ENCODE data around the gene BCL2L13.
A peak's percentile ranks its signal among the peaks of the same experiment; 100 is the strongest.
"Not testable (repeated sequence)": the region's sequence is repeated elsewhere in the genome, so short reads cannot be mapped to it uniquely, and the experiment has no call there.

The BCL2L13 gene

DNA sequence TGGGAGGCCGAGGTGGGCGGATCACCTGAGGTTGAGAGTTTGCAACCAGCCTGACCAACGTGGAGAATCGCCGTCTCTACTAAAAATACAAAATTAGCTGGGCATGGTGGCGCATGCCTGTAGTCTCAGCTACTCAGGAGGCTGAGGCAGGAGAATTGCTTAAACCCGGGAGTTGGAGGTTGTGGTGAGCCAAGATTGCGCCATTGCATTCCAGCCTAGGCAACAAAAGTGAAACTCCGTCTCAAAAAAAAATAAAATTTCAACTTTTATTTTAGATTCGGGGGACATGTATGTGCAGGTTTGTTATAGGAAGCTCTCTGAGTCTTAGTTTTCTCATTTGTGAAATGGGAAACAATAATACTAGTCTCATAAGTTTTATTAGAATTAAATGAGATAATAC lies 58.6 kb downstream of the BCL2L13 start:
- H3K36me3 Mint-ChIP-seq, result peaks cover 37% of the 10 kb centered on the region
- DNase-seq (ENCODE audit: low spot score in 2 of 2); ATAC-seq; H3K4me3 Mint-ChIP-seq; H3K9me3 Mint-ChIP-seq; H3K27ac Mint-ChIP-seq; H3K4me1 Mint-ChIP-seq: not testable (repeated sequence)

DNA sequence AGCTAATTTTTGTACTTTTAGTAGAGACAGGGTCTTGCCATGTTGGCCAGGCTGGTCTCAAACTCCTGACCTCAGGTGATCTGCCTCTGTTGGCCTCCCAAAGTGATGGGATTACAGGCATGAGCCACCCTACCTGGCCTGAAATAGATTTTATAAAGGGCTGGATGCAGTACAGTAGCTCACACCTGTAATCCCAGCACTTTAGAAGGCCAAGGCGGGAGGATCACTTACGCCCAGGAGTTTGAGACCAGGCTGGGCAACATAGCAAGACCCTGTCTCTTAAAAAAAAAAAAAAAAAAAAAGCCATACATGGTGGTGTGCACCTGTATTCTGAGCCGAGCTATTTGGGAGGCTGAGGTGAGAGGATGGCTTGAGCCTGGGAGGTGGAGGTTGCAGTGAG lies 59.7 kb downstream of the BCL2L13 start:
- not testable (repeated sequence) for H3K9me3 Mint-ChIP-seq; DNase-seq (ENCODE audit: low spot score in 2 of 2); H3K4me1 Mint-ChIP-seq; ATAC-seq; H3K27ac Mint-ChIP-seq; H3K4me3 Mint-ChIP-seq
- peaks cover 42% of the 10 kb centered on the region for H3K36me3 Mint-ChIP-seq

DNA sequence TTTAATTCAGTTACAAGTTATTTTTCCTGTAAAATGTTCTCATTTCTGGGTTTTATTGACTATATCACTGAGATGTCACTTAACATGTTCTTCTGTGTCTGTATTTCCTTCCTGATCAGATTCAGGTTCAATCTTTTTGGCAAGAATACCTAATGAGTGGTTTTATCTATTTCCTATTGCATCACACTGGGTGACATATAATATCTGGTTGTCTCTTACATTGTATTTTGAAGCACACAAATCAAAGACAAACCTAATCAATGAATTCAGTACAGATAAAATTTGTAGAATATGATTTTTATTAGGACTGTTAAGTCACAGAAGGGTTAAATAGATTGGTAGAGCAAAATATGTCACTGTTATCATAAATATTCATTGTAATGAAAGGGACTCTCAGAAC lies 60.4 kb downstream of the BCL2L13 start:
- peaks cover 7% of the 10 kb centered on the region for H3K4me1 Mint-ChIP-seq
- no peak overlapping the region for H3K27ac Mint-ChIP-seq
- peaks cover 42% of the 10 kb centered on the region for H3K36me3 Mint-ChIP-seq
- ATAC-seq (no peak), DNase-seq (ENCODE audit: low spot score in 2 of 2) (no peak)
- no peaks in the 10 kb centered on the region for H3K9me3 Mint-ChIP-seq
- H3K4me3 Mint-ChIP-seq, result no peak overlapping the region

DNA sequence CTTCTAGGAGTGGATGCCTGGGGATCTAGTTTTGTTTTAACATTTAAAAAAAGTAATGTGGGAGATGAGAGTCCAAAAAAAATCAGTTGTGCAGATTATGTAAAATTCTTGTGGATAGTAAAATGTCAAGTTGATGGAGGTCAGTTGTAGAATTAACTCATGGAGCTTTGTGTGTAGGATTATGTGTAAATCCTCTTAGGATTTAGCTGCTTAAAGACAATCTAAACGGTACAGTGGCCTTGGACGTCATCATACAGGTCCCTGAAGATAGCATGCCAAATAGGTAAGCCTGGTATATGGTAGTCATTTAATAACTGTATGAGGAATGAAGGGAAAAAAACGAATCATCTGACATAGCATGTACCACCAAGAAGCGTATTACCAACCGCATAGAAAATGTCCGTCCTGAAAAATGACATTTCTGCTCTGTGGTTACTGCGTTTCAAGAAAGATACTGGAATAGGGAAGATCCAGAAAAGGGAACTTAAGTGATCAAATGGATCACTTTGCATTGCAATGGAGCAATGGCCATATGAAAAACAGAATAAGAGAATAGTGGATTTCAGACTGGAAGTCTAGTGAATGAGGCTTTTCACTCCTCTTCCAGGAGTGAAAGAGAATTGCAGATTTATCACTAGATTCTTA lies 61.3 kb downstream of the BCL2L13 start:
- Mint-ChIP-seq H3K9me3 (no peaks in the 10 kb centered on the region), H3K4me1 (peaks cover 7% of the 10 kb centered on the region), H3K27ac (no peak overlapping the region), H3K36me3 (peaks cover 43% of the 10 kb centered on the region), H3K4me3 (no peak overlapping the region)
- ATAC-seq (no peak), DNase-seq (ENCODE audit: low spot score in 2 of 2) (no peak)

DNA sequence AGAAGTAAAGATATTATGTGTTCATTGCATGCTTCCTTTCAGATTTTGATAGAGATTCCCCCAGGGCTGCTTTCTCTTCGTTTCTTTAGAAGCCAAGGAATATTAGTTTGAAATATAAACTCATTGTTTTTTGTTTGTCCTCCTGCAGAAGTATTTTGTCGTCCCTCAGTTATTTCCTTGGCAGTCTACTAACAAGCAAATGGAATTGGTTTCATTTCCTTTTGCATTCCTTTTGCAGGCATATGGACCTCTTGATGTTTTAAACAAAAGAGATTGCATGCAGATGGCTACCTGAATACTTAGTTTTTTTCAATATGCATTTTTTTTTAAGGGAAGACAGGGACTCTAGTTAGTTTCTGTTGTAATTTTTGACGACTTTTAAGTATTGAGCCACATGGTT lies 62.2 kb downstream of the BCL2L13 start:
- H3K36me3 Mint-ChIP-seq, result peaks cover 40% of the 10 kb centered on the region
- no peaks in the 10 kb centered on the region for H3K9me3 Mint-ChIP-seq
- H3K4me1 Mint-ChIP-seq, result peaks cover 7% of the 10 kb centered on the region

DNA sequence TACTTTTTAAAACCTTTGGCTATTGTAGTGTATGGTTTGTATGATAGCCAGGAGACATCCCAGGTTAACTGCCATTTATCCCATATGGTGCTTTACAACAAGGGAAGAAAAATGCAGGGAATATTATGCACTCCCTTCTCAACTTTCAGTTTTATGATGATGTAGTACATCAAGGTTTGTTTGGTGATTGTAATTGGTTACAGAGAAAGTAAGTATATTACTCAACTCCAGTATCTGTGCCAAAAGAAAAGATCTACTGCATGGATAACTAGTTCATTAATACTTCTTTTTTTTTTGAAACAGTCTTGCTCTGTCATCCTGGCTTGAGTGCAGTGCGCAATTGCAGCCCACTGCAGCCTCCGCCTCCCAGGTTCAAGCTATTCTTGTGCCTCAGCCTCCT lies 65.3 kb downstream of the BCL2L13 start:
- Mint-ChIP-seq H3K4me3 (no peak overlapping the region), H3K9me3 (no peaks in the 10 kb centered on the region), H3K27ac (no peak overlapping the region), H3K36me3 (peaks cover 36% of the 10 kb centered on the region), H3K4me1 (peaks cover 11% of the 10 kb centered on the region)
- ATAC-seq, result no peak
- no peak for DNase-seq (ENCODE audit: low spot score in 2 of 2)

More for the DNA sequence above, 62.2 kb downstream of the BCL2L13 start:
- ATAC-seq (no peak), DNase-seq (ENCODE audit: low spot score in 2 of 2) (no peak)
- Mint-ChIP-seq H3K27ac (no peak overlapping the region), H3K4me3 (no peak overlapping the region)

DNA sequence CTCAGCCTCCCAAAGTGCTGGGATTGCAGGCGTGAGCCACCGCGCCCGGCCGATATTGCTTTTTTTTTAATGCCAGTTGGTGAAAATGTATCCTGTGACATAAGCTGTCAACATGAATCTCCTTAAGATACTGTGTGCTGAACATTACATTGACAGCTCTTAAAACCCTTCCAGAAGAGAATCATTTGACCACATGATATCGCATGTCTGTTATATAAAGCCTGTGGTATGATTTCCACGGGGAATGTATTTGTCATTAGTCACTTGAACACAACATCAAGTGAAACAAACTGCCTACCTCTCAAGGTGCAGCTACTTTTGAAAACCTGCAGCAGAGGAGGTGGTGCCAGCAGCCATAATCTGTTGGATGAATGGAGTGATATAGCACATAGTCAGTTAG lies 67.0 kb downstream of the BCL2L13 start:
- Mint-ChIP-seq H3K4me3 (no peak overlapping the region), H3K36me3 (peaks cover 51% of the 10 kb centered on the region), H3K27ac (no peak overlapping the region), H3K9me3 (no peaks in the 10 kb centered on the region), H3K4me1 (peaks cover 9% of the 10 kb centered on the region)
- no peak for ATAC-seq
- DNase-seq (ENCODE audit: low spot score in 2 of 2), result no peak

DNA sequence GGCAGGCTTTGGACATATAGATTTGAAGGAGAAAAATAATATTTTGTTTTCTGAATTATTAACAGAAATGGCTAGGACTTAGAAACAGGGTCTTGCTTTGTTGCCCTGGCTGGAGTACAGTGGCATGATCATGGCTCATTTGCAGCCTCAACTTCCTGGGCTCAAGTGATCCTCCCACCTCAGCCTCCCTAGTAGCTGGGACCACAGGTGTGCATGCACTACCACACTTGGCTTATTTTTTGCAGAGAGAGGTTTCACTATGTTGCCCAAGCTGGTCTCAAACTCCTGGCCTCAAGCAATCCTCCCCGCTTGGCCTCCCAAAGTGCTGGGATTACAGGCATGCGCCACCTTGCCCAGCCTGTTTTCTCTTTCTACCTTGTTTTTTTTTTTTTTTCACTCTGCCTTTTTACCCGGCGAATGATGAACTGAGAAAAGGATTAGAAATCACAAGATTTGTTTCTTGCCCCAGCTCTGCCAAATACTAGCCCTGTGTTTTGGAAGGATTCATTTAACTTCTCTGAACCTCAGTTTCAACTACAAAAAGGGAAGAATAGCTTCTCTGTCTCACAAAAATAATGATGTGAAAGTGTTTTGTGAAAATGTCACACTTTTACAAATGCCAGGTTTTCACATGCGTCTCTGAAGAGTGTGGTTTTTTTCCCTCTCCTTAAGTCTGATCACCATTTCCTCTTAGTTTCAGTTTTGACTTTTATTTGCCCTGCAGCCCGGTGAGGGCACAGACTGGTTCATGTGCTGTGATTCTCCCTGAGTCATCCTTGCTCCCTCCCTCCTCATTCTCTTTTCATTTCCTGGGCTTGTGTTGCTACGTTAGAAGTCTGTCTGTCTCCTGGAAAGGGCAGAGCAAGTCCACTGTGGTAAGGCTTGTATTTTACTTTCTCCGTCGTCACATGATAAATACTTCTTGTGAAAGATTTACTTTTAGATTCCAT lies 67.7 kb downstream of the BCL2L13 start:
- Mint-ChIP-seq H3K4me3 (peak overlapping the region; percentile 11), H3K36me3 (peaks cover 51% of the 10 kb centered on the region), H3K9me3 (no peaks in the 10 kb centered on the region), H3K4me1 (peaks cover 9% of the 10 kb centered on the region), H3K27ac (peak overlapping the region; percentile 21)
- ATAC-seq (peak; percentile 92), DNase-seq (ENCODE audit: low spot score in 2 of 2) (no peak)

DNA sequence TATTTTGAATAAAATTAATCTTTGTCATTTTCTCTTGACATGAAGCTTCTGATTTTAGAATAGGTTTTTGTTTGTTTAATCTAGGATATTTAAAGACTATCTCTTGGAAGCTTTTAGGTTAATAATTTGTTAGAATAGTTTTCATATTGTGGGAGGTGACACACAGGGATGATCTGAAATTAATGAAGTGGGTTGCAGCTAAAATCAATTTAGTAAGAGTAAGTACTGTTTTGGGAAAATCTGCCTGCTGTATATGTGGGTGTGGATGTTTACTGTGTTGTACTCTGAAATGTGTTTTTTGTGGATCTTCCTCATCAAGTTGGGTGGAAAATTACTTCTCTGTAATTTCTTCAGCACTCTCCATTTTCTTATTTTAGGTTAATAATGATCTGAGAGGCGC lies 68.4 kb downstream of the BCL2L13 start:
- ATAC-seq (no peak), DNase-seq (ENCODE audit: low spot score in 2 of 2) (no peak)
- H3K4me3 Mint-ChIP-seq, result no peak overlapping the region
- no peak overlapping the region for H3K27ac Mint-ChIP-seq
- H3K36me3 Mint-ChIP-seq, result peaks cover 51% of the 10 kb centered on the region
- no peaks in the 10 kb centered on the region for H3K9me3 Mint-ChIP-seq
- H3K4me1 Mint-ChIP-seq, result peaks cover 9% of the 10 kb centered on the region

DNA sequence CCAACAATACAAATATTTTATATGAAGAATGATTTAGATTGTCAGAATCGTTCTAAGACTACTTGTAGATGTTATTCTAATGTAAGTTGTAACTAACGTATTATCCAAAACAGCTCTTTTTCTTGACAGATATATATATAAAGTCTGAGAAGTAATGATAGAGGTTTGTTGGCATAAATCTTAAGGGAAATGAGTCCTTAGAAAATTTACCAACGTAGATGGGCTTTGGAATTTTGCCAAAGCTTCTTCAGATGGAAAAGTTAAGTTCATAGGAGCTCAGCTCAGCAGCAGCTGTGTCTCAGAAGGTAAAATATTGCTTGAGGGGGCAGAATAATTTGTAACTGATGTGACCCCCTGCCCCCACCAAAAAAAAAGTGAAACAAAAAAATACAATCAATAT lies 69.0 kb downstream of the BCL2L13 start:
- no peak for ATAC-seq

DNA sequence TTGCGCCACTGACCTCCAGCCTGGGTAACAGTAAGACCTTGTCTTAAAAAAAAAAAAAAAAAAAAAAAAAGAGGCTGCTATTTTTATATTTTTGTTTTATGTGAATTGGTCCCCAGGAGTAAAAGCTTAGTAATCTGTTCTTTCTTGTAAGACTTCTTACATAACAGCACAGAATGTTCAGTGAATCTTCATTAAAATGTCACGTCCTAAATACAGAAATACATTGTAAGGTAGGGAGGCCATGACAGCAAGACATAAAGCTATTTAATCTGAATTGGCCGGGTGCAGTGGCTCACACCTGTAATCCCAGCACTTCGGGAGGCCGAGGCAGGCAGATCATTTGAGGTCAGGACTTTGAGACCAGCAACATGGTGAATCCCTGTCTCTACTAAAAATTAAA lies 71.5 kb downstream of the BCL2L13 start:
- Mint-ChIP-seq H3K36me3 (peaks cover 30% of the 10 kb centered on the region), H3K9me3 (no peaks in the 10 kb centered on the region), H3K27ac (no peak overlapping the region), H3K4me3 (no peak overlapping the region), H3K4me1 (peaks cover 9% of the 10 kb centered on the region)
- no peak for ATAC-seq
- DNase-seq (ENCODE audit: low spot score in 2 of 2), result no peak

More for the DNA sequence above, 69.0 kb downstream of the BCL2L13 start:
- H3K4me3 Mint-ChIP-seq, result no peak overlapping the region
- peaks cover 51% of the 10 kb centered on the region for H3K36me3 Mint-ChIP-seq
- H3K27ac Mint-ChIP-seq, result no peak overlapping the region
- no peak for DNase-seq (ENCODE audit: low spot score in 2 of 2)
- H3K4me1 Mint-ChIP-seq, result peaks cover 9% of the 10 kb centered on the region
- no peaks in the 10 kb centered on the region for H3K9me3 Mint-ChIP-seq

DNA sequence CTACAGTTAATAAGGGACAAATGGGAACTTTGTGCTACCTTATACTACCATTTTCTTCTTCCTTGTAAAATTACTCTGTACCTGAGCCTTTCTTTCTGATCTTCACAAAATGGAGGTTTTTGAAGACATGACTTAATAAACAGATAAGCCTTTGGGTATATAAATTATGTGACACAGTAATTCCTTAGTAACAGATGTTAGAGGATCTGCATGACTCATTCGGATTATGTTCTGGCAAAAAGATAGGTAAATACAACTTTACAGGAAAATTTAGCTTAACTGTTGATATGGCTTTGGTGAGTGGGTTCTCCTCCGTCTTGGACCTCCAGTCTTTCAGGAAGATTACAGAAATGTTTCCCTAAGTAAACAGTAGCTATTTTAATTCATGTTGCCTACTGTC lies 73.9 kb downstream of the BCL2L13 start:
- DNase-seq (ENCODE audit: low spot score in 2 of 2), result no peak
- Mint-ChIP-seq H3K4me1 (no peaks in the 10 kb centered on the region), H3K27ac (no peak overlapping the region), H3K9me3 (no peaks in the 10 kb centered on the region), H3K36me3 (peaks cover 18% of the 10 kb centered on the region), H3K4me3 (no peak overlapping the region)
- no peak for ATAC-seq

DNA sequence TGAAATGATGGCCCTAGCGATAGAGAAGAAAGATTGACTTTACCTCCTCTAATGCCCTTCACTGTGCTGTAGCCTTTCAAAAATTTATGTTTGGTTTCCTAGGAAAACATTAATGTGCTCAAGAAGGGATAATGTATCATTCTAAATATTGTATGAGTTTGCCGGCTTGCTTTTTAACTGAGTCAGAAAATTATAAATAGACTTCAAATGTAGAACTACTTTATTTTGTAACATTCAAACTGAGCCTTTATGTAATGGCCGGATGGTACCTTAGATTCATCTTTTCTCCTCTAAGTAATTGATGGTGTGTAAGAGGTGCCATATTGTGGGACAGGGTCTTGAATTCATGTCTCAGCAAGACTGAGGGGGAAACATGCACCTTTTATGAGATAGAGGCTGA lies 78.0 kb downstream of the BCL2L13 start:
- no peaks in the 10 kb centered on the region for H3K9me3 Mint-ChIP-seq
- H3K36me3 Mint-ChIP-seq, result no peaks in the 10 kb centered on the region
- no peak overlapping the region for H3K4me3 Mint-ChIP-seq
- ATAC-seq (no peak), DNase-seq (ENCODE audit: low spot score in 2 of 2) (no peak)
- no peaks in the 10 kb centered on the region for H3K4me1 Mint-ChIP-seq
- H3K27ac Mint-ChIP-seq, result peak overlapping the region; percentile 5

DNA sequence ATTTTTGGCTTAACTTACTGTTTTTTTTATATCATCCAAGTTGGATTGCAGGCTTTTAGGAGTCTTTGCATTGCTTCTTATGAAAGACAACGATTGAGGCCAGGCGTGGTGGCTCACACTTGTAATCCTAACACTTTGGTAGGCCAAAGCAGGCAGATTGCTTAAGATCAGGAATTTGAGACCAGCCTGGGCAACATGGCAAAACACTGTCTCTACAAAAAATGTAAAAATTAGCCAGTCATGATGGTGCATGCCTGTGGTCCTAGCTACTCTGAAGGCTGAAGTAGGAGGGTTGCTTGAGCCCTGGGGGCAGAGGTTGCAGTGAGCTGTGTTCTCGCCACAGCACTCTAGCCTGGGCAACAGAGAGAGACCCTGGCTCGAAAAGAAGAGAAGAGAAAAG lies 79.2 kb downstream of the BCL2L13 start:
- H3K9me3 Mint-ChIP-seq, result no peaks in the 10 kb centered on the region
- no peaks in the 10 kb centered on the region for H3K36me3 Mint-ChIP-seq
- peak overlapping the region; percentile 5 for H3K27ac Mint-ChIP-seq

DNA sequence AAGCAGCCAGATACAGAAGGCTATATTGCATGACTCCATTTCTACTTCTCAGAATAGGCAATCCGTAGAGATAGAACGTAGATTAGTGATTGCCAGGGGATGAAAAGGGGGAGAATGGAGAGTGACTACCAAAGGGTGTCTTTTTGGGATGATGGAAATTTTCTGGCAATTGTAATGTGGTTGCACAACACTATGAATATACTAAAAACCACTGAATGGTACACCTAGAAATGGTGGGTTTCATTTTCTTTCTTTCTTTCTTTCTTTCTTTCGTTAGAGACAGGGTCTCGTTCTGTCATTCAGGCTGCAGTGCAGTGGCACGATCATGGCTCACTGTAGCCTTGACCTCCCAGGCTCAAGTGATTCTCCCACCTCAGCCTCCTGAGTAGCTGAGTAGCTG lies 81.4 kb downstream of the BCL2L13 start:
- Mint-ChIP-seq H3K27ac (no peak overlapping the region), H3K36me3 (no peaks in the 10 kb centered on the region)

More for the DNA sequence above, 79.2 kb downstream of the BCL2L13 start:
- DNase-seq (ENCODE audit: low spot score in 2 of 2) (no peak), ATAC-seq (no peak)
- Mint-ChIP-seq H3K4me1 (no peaks in the 10 kb centered on the region), H3K4me3 (no peak overlapping the region)

DNA sequence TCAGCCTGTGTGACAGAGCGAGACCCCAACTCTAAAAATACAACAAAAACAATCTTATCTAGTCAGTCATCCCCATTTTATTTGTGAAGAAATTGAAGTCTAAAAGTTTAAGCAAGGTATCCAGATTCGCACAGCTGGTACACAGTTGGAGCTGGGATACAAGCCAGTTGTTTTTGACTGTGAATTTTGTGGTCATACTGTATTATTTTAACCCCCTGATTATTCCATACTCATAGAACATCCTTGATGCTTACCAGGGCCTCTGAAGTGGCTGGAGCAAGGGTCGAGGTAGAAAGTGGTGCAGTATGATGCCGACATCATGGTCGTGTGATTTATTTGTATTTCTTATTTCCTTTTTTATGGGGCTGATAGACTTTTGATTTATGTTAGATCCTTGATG lies 85.7 kb downstream of the BCL2L13 start:
- Mint-ChIP-seq H3K36me3 (peaks cover 22% of the 10 kb centered on the region), H3K27ac (no peak overlapping the region), H3K4me3 (no peak overlapping the region), H3K9me3 (no peaks in the 10 kb centered on the region), H3K4me1 (peaks cover 9% of the 10 kb centered on the region)
- ATAC-seq (no peak), DNase-seq (ENCODE audit: low spot score in 2 of 2) (no peak)

More for the DNA sequence above, 81.4 kb downstream of the BCL2L13 start:
- H3K4me1 Mint-ChIP-seq, result no peaks in the 10 kb centered on the region
- H3K9me3 Mint-ChIP-seq, result no peaks in the 10 kb centered on the region
- ATAC-seq (no peak), DNase-seq (ENCODE audit: low spot score in 2 of 2) (no peak)
- no peak overlapping the region for H3K4me3 Mint-ChIP-seq

Measured in stimulated activated effector memory CD8-positive, alpha-beta T cell treated with anti-CD3 and anti-CD28 coated beads, Interleukin-12 subunit alpha, Interleukin-12 subunit beta, amount 100 ng/mL, for 72 hours (primary cell).